Subcutaneous adipose tissue (tissue), 4 donors: ENCODE measurements around the gene C1orf105. TPM values are rescaled to one million over a fixed set of nuclear protein-coding genes. Genes with fewer than 3 reads are reported as not detected.

Experiments
- CTCF ChIP-seq: fragments of 450-650 bp; IDR thresholded peaks from one replicate; pipeline ENCODE4 v1.5.1; 2016; ENCODE audit warnings: low read depth, mild to moderate bottlenecking, control low read depth, antibody characterized with exemption, moderate library complexity
- total RNA-seq, 4 donors: library from RNA; depleted of rRNA; stranded (reverse); fragments of >200 nt; gene quantifications; one replicate each; pipeline ENCODE4 v1.1.0, GENCODE V29; 2016

The C1orf105 gene
- total RNA-seq, 4 donors from 2014 or later: not detected

GRCh38 chr1:172397221-172397620, 23.3 kb upstream of the C1orf105 start:
- no peak for TF ChIP-seq CTCF

DNA sequence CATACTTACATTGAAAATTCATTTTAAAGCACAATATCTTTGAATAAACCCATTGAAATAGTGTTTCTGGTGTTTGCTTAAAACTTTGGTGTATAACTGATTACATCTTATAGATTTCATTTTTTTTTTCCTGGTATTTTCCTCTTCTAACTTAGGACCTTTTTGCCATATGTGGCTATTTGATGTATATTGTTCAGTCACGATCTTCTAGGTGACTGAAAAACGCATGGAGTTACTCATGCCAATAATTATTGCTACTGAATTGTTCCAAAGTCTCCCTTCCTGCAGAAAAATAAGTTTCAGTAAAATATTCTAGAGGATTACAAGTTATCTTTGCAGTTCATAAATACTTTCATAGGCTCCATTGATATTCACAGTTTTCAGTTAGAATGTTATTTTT, 22.9 kb upstream of the C1orf105 start:
- TF ChIP-seq CTCF: no peak

- no peak for TF ChIP-seq CTCF
These were observed 22.3 kb upstream of the C1orf105 start for GRCh38 chr1:172398193-172398592.

GRCh38 chr1:172398970-172399755, 21.3 kb upstream of the C1orf105 start:
- no peak for TF ChIP-seq CTCF

DNA sequence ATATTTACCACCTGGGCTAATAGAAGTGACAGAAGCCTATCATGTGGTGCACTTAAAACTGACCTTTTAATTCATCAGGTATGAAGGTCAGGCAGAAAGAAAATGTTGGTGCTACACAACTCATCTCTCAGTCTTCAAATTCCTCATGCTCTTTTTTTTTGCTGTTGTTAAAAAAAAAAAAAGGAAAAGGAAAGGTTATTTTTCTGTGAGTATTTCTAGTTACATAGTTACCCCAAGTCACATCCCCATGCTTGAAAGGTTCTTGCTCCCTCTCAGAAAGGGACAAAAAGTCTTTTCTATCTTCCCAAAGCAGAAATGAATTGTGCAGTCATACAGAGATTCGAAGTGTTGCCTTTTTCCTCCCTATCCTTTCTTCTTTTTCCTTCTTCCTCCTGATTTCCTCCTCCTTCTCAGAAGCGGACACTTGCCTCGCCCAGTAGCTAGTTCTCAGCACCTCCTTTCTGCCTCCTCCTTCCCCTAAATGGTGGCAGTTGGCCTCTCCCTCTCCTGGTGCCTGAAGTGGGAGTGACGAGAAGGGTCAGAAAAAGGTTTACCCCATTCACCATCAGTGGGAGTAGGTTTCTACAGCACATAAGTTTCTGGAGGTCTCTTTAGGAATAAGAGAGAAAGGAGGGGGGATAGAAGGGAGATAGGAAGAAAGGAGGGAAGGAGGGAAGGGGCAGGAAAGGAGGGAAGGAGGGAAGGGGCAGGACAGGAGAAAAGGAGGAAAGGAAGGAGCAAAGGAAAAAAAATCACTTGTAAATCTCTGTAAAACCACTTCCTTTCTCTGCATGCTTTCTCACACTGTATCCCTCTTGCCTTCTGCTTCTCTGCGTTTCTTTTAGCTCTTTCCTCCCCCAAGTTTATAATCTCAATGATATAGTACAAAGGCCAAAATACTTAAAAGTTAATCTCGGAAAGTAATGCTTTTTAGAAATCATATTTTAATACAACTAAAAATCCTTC, 20.4 kb upstream of the C1orf105 start:
- TF ChIP-seq CTCF: no peak

DNA sequence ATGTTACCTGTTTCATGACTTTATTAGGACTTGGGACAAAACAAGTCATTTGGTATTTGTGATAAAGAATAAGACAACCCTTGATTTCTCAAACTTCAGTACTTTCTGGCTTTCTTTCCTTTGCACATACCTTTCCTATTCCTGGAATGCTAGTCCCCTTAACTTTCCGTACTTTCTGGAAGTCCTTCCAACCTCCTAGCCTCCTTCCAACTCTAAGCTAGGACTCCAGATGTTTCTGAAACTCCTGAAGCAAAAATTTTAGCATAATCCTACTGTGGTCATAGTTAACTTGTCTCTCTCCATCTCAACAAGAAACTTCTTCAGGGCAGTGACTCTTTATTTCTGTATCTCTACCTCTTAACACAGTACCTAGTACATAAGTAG, 19.8 kb upstream of the C1orf105 start:
- no peak for TF ChIP-seq CTCF

GRCh38 chr1:172401477-172401876, 19.0 kb upstream of the C1orf105 start:
- TF ChIP-seq CTCF: no peak
